MCF 10A (cell line): ENCODE measurements around the gene ADCY4. TPM values are rescaled to one million over a fixed set of nuclear protein-coding genes. Genes with fewer than 3 reads are reported as not detected.

ENCODE experiments used
- BruUV-seq: library from RNA; stranded (reverse); fragments of 400-500 nt; replicated peaks from 2 replicates; lab custom pipeline; 2021; lab: Mats Ljungman, UMichigan
- CTCF ChIA-PET: fragments of 300-600 bp; sonication (Branson Sonifier 250); formaldehyde crosslinking; extraction: SDS; loops from one replicate; lab custom pipeline; 2021; ENCODE audit warnings: antibody characterized with exemption, inconsistent platforms; lab: Yijun Ruan, JAX
- POLR2A ChIA-PET: fragments of 300-600, 350-650 bp; sonication (Branson Sonifier 250); formaldehyde crosslinking; extraction: SDS; loops from one replicate; lab custom pipeline; 2020; ENCODE audit warnings: antibody characterized with exemption, inconsistent platforms; lab: Yijun Ruan, JAX
- DNase-seq: peaks from one replicate; pipeline ENCODE4 v3.0.0-alpha.2; 2018; ENCODE audit not compliant: unreplicated experiment
- H3K27ac Mint-ChIP-seq: one replicate; pipeline ENCODE4 v1.8.0; 2022; ENCODE audit warnings: mild to moderate bottlenecking, low read depth, mixed read lengths; ENCODE audit not compliant: unreplicated experiment
- H3K27me3 Mint-ChIP-seq: one replicate; pipeline ENCODE4 v1.8.0; 2022; ENCODE audit warnings: mixed read lengths; ENCODE audit not compliant: insufficient read depth, unreplicated experiment
- H3K36me3 Mint-ChIP-seq: one replicate; pipeline ENCODE4 v1.8.0; 2022; ENCODE audit warnings: mild to moderate bottlenecking, moderate library complexity, mixed read lengths; ENCODE audit not compliant: insufficient read depth, unreplicated experiment
- H3K4me1 Mint-ChIP-seq: one replicate; pipeline ENCODE4 v1.8.0; 2022; ENCODE audit warnings: mixed read lengths; ENCODE audit not compliant: insufficient read depth, unreplicated experiment
- H3K4me3 Mint-ChIP-seq: one replicate; pipeline ENCODE4 v1.8.0; 2022; ENCODE audit warnings: mild to moderate bottlenecking, moderate library complexity, mixed read lengths; ENCODE audit not compliant: unreplicated experiment
- H3K9me3 Mint-ChIP-seq: one replicate; pipeline ENCODE4 v1.8.0; 2022; ENCODE audit warnings: mixed read lengths; ENCODE audit not compliant: unreplicated experiment
- CTCF ChIP-seq: fragments of 200-600 bp; IDR thresholded peaks from one replicate; pipeline ENCODE4 v1.8.0; 2022; ENCODE audit warnings: antibody characterized with exemption, mild to moderate bottlenecking; ENCODE audit not compliant: unreplicated experiment
- intact Hi-C: fragments of 100-400 bp; cut with micrococcal nuclease; formaldehyde crosslinking; loops from 2 replicates; pipeline ENCODE4 v1.14.1; 2022
- total RNA-seq: library from RNA; stranded (reverse); gene quantifications from 2 replicates; pipeline ENCODE4 v1.2.3, GENCODE V29; 2022

The ADCY4 gene
- total RNA-seq, 1 experiment from 2014 or later = not detected

GRCh38 chr14:24313913-24314312 is 21.0 kb downstream of the ADCY4 start:
- POLR2A ChIA-PET = interaction anchor here (0.6 to 1.4 kb wide), 2 partner anchors 15 to 100 kb away, joined by 3 read pairs; no protein-coding TSS in a partner anchor
- CTCF ChIA-PET = interaction anchor here (0.6 to 10.0 kb wide), 8 partner anchors 9 to 1703 kb away, joined by 3 to 145 read pairs (median 4); partner anchors contain the start of genes CBLN3, DHRS1, KHNYN and NOP9
- Mint-ChIP-seq H3K4me1 (peaks cover 36% of the 10 kb centered on the region), H3K27ac (no peak overlapping the region), H3K36me3 (peaks cover 18% of the 10 kb centered on the region), H3K9me3 (no peaks in the 10 kb centered on the region), H3K27me3 (peaks cover 5% of the 10 kb centered on the region), H3K4me3 (no peak overlapping the region)
- intact Hi-C loops = no loop called here
- no TSS peak for BruUV-seq
- no peak for TF ChIP-seq CTCF
- no peak for DNase-seq

- Mint-ChIP-seq H3K36me3 (peaks cover 19% of the 10 kb centered on the region), H3K4me3 (no peak overlapping the region), H3K27me3 (no peaks in the 10 kb centered on the region), H3K9me3 (no peaks in the 10 kb centered on the region), H3K27ac (no peak overlapping the region), H3K4me1 (peaks cover 43% of the 10 kb centered on the region)
- ChIA-PET CTCF (interaction anchor here (0.9 to 10.0 kb wide), 5 partner anchors 15 to 121 kb away, joined by 4 to 145 read pairs (median 92); partner anchors contain the start of genes CBLN3, DHRS1, KHNYN and NOP9), POLR2A (interaction anchor here (0.5 to 7.2 kb wide), 10 partner anchors 12 to 202 kb away, joined by 3 to 101 read pairs (median 3); partner anchors contain the start of genes CBLN3, DHRS1, KHNYN and NOP9)
- no peak for TF ChIP-seq CTCF
- no TSS peak for BruUV-seq
- no peak for DNase-seq
- intact Hi-C loops = no loop called here
Observed at GRCh38 chr14:24312736-24313507, 21.9 kb downstream of the ADCY4 start.

- H3K4me3 Mint-ChIP-seq = peak overlapping the region; percentile 69
- CTCF ChIA-PET = interaction anchor here (0.6 to 10.0 kb wide), 9 partner anchors 11 to 122 kb away, joined by 3 to 145 read pairs (median 12); partner anchors contain the start of genes CBLN3, DHRS1, KHNYN and NOP9
- DNase-seq = peak; percentile 78
- H3K27ac Mint-ChIP-seq = no peak overlapping the region
- peaks cover 19% of the 10 kb centered on the region for H3K36me3 Mint-ChIP-seq
- no peaks in the 10 kb centered on the region for H3K27me3 Mint-ChIP-seq
- intact Hi-C loops = no loop called here
- TF ChIP-seq CTCF = no peak
- POLR2A ChIA-PET = interaction anchor here (0.6 to 7.2 kb wide), 9 partner anchors 12 to 125 kb away, joined by 3 to 101 read pairs (median 3); partner anchors contain the start of genes CBLN3, DHRS1, KHNYN and NOP9
- peaks cover 37% of the 10 kb centered on the region for H3K4me1 Mint-ChIP-seq
- H3K9me3 Mint-ChIP-seq = no peaks in the 10 kb centered on the region
- BruUV-seq = no TSS peak
Observed at GRCh38 chr14:24311837-24312615, 22.8 kb downstream of the ADCY4 start.
